ENCODE data around the gene CALHM1.
"Not testable (repeated sequence)": the region's sequence is repeated elsewhere in the genome, so short reads cannot be mapped to it uniquely, and the experiment has no call there.

Gene CALHM1, protein sequence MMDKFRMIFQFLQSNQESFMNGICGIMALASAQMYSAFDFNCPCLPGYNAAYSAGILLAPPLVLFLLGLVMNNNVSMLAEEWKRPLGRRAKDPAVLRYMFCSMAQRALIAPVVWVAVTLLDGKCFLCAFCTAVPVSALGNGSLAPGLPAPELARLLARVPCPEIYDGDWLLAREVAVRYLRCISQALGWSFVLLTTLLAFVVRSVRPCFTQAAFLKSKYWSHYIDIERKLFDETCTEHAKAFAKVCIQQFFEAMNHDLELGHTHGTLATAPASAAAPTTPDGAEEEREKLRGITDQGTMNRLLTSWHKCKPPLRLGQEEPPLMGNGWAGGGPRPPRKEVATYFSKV

DNA sequence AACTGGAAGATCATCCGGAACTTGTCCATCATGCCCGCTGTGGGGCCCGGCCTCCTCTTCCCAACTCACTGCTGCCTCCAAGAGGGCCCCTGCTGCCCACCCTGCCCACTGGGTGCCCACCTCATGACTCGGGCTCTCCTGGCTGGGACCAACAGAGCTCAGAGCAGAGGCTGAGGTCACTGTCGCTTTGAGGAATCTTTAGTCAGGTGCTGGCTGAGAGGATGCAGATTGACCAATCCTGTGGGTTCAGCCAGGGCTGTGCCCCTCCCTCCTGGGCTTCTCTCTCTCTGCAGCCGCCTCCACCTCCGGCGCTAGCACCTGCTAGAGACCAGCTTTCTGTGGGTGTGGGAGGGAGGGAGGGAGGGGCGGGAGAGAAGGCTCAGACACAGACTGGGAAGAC, at the start of gene CALHM1:
Gene CALHM1 (minus strand): TSS at position 181 of the 400 bp plus-strand sequence. CDS start 149 bp downstream, at position 32.
- DNase-seq (ENCODE audit: low read depth), result no peak

DNA sequence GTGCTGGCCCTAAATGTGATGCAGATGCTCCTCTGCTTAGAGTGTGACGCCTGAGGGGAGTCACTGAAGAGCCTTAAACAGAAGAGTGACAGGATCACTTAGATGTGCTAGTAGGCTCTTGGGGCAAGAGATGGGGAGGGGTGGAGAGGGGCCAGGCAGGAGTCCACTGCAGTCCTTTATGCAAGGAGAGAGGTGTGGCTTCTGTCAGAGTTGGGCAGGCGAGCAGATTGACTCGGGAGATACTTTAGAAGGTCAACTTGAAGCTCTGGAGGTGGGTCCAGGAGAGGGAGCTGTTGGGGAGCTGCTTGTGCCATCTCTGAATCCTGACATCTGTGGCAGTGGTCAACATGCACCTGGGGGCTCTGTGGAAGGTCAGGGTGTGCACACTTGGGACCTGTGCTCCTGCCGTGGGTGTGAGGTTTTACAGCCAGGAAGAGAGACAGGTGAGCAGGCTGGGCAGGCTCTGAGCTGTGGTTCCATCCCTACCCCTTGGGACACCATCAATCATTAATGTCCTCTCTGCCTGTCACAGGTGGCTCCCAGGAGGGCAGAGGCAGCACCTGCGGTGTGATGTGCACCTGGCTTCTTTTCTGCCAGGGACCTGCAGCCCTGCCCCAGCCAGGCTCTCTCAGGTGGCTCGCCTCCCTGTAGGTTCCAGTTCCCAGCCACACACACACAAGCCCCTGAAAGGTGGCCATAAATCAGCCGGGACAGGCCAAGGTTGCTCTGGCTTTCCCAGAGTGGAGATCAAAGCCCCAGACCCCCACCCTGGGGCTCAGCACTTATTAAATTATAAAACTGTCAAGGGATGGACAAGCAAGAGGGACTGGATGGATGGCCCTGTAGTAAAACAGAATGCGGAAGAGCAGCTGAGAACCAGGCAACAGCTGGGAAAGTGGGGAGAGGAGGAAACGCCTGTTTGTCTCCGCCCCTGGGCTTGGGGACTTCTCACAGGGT, 48.8 kb upstream of the CALHM1 start:
- DNase-seq (ENCODE audit: low read depth), result no peak

DNA sequence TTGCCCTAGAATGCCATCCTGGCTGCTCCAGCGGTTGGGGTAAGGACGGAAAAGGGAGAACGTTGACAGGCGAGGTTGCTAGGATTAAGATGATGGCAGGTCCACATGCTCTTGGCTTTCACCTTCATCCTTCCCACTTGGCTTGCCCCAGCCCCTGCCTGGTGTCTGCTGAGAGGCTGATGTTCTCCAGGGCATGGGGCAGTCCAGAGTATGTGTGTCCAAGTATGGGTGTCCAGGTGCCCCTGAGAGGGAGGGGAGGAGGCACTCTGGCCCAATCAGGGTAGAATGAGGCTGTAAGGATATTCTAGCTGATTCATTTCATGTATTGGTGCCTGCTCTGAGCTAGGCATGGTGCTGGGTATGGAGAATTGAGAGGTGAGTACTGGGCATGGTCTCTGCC, 47.4 kb upstream of the CALHM1 start:
- DNase-seq (ENCODE audit: low read depth), result no peak

DNA sequence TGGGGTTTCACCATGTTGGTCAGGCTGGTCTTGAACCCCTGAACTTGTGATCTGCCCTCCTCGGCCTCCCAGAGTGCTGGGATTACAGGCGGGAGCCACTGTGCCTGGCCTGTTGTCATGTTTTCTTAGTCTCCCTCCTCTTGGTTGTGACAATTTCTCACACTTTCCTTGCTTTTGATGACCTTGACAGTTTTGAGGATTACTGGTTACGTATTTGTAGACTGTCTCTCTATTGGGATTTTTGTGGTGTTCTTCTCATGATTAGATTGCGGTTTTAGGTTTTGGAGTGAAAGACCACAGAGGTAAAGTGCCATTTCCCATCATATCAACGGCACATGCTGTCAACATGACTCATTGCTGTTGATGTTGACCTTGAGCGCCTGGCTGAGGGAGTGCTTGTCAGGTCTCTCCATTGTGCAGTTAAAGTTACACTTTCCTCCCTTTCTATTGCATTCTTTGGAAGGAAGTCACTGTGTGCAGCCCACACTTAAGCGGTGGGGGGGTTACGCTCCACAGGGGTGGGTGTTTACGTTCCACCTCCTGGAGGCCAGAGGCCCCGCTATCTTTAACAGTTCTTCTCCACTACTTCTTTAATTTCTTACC, 45.6 kb upstream of the CALHM1 start:
- DNase-seq (ENCODE audit: low read depth), result peak; percentile 36

DNA sequence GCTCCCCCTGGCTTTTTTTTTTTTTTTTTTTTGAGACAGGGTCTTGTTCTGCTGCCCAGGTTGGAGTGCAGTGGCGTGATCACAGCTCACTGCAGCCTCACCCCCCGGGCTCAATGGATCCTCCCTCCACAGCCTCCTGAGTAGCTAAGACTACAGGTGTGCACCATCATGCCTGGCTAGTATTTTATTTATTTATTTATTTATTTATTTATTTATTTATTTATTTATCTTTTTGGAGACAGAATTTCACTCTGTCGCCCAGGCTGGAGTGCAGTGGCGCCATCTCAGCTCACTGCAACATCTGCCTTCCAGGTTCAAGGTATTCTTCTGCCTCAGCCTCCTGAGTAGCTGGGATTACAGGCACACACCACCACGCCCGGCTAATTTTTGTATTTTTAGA, 45.1 kb upstream of the CALHM1 start:
- not testable (repeated sequence) for DNase-seq (ENCODE audit: low read depth)

DNA sequence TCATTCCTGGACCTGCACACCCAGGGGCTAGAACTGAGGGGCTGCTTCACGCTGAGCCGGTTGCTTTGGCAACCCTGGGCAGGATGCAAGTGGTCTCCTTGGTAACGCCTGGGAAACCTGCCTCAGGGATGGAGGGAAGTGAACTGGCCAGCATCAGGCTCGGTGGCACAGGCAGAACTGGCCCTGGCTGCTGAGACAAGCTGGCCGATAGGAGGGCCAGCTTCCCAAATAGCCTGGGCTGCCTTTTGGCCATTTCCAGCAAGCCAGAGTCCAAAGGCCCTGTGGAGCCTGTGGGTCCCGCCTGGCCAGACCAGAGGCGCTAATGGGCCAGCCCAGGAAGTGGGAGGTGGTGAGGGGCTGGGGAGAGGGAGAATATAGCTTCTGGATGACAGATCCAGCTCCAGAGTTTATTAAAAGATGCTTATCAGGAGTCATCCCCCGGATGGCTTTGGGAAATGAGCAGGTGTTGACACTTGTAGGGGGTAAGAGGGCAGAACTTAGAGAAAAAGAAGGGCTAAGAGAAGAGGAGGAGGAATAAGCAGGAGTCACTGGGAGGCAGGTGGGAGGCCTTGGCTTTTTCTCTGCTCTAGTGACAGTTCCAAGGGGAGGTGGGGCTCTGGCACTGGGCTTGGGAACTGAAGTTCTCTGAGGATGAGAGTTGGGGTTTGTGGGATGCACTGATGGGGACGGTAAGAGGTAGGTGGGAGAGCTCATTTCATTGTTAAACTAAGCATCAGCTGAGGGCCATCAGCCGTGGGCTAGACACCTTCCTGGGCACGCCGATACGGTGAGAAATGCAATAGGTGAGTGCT, 44.4 kb upstream of the CALHM1 start:
- no peak for DNase-seq (ENCODE audit: low read depth)

DNA sequence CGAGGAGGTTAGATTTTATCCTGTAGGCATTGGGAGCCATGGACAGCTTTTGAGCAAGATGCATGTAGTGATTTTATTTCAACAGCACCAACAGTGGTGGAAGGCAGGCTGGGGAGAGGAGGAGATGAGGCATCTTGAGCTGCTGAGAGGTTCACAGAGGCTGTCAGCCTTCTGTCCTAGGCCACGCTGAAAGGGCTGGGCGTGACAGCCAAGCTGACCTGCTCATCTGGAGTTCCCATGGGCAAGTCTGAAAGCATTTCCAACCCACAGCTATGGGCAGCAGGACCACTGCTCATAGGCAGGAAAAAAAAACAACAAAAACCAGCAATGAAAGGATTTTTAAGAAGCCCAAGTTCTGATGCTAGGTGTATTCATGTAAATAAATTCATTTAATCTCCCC, 42.5 kb upstream of the CALHM1 start:
- no peak for DNase-seq (ENCODE audit: low read depth)

DNA sequence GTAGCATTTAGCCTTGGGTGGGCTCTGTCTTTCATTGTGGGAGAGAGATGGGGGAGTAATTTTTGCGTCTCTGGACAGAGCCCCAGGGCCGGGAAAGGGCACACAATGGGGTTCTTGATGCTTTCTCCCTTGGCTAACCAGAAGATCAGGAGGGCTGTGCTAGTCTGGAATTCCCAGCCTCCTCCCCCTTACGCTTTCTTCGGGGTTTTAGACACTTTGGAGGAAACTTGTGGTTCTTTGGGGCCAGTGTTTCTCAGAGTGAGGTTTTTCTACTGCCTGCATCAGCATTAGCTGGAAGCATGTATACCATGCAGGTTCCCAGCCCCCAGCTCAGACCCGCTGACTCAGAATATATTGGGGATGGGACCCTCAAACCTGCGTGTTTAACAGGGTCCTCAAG, 41.8 kb upstream of the CALHM1 start:
- no peak for DNase-seq (ENCODE audit: low read depth)

DNA sequence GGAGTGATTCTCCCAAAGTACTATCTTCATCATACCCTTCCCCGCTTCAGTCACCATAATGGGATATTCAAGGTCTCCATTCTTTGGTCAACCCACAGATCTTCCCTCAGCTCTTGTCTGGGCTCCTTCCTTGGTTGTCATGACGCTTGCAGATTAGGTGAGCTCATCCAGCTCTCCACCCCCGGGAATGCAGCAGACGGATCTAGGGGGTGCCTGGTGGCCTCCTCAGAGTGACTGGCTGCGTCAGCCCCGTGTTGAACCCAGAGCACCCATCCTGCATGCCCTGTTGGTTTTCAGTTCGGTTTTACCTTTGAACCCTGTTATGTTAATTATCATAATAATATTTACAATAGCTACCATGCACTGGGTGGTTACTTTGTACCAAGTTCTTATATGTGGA, 41.2 kb upstream of the CALHM1 start:
- no peak for DNase-seq (ENCODE audit: low read depth)

DNA sequence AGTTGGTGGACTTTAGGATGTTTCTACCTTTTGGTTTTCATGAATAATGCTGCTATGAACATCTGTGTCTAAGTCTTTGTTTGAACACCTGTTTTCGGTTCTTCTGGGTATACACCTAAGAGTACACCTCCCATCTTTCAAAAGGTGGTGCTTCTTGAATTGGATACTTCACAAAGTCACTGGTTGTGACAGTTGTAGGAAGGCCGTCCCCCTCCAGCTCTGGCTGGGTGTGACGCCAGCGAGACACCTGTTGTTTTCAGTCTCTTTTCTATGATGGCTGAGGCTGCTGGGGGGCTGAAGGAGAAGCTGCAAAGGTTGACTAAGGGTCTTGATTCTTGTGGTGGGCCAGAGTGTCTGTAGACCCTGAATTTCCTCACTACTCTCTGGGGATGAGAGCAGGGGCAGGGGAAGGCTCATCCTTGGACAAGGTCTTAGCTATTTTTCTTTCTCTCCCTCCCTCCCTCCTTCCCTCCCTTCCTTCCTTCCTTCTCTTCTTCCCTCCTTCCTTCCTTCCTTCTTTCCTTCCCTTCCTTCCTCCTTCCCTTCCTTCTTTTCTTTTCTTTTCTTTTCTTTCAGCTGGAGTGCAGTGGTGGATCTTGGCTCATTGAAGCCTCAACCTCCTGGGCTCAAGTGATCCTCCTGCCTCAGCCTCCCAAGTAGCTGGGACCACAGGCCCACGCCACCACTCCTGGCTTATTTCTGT, 40.4 kb upstream of the CALHM1 start:
- no peak for DNase-seq (ENCODE audit: low read depth)

DNA sequence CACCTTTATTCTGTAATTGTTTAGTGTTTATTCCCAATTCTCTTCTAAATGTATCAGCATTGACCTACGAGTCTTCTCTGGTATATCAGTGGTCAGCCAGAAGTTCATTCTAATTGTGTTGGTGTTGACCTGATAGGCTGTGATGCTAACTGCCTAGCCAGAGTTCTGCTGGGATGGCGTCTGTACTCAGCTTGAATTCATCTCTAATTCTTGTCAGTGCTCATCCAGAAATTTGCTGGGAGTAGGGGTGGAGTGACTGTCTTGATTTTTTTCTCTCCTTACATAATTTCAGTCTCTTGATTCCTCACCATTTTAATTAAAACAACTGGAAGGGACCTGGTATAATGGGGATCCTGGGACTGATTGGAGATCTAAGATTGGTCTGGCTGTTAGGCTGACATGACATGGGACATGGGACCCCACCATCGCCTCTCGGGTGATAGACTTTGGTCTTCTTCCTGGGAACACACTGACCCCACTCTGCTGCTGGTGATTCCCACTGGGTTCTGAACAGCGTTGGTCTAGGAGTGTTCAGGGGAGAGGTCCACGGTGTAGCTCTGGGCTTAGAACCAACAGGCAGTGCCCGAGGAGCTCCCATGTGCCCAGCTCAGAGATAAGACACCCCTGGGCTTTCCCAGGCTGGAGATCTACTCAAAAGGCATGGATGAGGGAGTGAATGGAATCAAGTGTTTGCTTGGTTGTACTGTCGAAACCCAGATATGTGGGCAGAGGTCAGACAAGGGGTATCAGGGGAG, 38.6 kb upstream of the CALHM1 start:
- no peak for DNase-seq (ENCODE audit: low read depth)

DNA sequence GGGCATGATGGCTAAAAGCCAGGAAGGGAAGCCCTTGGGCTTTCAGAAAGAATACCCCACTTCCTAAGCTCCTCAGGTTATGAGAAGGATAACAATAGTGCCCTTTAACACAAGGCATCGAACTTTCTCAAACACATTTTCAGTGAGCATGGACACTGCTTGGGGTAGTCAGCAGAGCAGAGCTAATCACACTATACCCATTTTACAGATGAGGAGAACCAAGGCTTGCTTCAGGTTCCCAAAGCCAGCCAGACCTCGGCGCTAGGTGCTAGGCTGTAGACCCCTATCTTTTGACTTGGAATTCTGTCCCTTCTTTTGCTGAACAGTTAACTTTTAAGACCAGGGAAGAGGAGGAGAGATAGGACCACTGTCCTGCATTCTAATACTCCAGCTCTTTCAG, 36.6 kb upstream of the CALHM1 start:
- no peak for DNase-seq (ENCODE audit: low read depth)

DNA sequence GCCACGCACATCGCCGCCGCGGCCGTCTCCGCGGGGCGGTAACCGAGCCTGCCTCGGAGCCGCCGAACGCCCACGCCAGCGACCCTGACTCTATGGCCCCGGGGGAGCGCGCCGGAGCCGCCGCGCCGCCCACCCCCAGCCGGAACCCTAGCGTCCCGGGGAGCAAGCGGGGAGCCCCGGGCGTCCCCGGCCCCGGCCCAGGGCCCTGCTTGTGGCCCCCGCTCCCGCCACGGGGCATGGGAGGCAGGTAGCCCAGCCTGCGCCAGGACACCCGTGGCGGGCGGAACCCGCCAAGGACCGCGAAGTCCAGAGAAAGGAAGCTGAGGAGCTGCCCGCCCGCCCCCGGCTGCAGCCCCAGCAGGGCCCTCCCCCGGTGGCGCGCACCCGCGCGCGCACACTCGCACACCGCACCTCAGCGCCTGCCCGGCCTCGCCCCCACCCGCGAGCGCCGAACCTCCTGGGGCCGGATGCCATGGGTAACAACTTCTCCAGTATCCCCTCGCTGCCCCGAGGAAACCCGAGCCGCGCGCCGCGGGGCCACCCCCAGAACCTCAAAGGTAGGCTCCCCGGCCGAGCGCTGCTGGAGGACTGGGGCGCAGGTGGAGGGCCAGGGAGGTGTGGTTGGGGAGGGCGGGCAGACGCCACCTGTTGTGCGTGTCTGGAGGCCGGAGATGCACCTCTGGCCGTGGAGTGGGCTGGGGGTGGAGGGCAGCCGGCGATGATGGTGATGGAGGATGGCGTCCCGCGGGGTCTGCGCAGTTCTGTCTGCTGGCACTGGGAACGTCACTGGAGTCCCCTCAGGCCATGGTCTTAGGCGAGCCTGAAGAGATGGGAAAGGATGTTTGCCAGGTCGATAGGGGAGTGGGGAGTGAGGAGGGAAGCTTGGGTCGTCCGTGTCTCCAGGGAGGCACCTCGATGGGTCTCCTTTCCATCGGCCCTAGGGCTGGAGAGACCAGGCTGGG, 35.5 kb upstream of the CALHM1 start:
- DNase-seq (ENCODE audit: low read depth), result no peak

DNA sequence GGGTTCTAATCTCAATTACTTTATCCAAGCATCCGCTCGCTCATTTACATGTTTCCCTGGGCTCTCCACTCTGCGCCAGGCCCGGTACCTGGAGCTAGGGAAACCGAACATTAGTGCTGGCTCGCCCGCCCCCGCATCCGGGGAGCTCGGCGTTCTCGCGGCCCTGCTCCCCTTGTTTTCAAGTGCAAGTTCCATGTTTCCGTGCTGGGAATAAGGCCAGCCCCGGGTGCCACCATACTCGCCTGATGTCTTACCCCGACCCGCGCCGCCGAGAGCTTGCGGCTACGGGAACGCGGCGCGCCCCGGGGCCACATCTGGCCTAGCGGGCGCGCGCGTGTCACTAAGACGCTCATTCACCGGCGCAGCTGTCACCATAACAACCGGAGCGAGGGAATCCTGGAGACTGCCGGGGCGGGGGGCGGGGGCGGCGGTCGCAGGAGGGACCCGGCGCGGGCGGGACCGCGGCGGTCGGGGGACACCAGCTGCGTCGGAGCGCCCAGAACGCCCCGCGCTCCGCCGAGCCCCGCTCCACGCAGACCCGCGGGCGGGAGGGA, 34.7 kb upstream of the CALHM1 start, which contains the start of gene NEURL1:
Gene NEURL1 (plus strand): TSS at position 344 of the 554 bp plus-strand sequence. CDS start 683 bp downstream, outside the sequence.
- no peak for DNase-seq (ENCODE audit: low read depth)

DNA sequence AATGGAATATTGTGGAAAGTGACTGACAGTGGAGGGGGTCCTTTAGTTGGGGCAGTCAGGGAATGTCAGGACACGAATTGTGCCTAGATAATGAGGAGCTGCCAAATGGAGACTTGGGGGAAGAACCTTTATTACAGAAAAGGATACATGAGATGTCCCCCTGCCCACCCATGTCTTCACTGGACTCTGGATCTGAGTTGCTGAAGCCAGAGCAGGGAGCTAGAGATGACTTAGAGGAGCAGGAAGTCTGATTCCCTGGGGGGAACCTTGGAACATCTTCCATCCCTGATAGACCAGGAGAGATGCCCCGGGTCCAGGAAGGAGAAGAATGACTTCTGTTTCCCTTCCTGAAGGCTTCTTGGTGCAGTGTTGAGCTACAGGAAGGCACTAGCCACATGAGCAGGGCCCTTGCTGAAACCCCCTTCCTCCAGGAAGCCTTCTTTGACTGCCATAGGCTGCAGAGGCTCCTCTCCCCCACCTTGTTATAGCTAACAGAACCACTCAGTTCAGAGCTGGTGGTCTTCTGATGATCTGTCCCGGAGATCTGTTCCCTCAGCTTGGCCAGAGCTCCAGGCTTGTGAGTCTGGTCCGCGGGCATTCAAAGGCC, 34.1 kb upstream of the CALHM1 start:
- no peak for DNase-seq (ENCODE audit: low read depth)

DNA sequence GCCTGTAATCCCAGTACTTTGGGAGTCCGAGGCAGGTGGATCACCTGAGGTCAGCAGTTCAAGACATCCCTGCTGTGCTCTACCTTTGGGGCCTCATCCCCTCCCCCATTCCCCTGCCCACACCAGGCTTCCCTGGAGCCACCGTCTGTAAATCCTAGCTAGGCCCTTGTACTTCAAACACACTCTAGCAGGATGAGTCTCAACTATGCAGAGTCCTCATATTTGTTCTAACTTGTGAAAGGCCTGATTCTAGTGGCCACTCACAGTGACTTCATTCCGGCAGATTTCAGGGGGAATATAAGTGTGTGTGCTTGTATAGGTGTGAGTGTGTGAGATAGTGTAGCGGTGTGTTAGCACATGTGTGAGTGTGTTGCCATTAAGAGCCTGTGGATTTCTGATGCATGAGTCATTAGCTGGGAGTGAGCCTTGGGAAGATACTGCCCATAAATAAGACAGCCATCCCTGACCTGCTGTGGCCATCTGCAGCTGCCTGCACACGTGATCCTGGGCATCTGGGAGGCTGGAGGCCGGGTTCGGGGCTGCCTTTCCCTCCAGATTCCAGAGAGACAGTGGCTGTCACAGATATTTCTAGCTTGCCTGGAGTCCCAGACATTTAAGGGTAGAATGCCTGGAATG, 33.1 kb upstream of the CALHM1 start:
- DNase-seq (ENCODE audit: low read depth), result no peak

DNA sequence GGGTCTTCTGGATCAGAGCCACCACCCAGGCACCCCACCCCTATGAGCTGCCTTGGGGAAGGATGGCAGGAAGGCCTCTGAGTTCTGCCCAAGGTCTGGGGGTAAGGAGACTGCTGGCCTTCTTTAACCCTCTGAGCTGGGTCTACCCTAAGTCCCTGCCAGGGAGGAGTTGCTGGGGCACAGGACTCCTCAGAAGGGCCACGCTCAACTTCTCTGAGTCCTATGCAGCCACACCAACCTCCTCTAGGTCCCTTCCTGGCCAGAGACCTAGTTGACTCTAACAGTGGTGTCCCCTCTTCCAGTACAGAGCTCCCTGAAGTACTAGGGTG, 32.2 kb upstream of the CALHM1 start:
- DNase-seq (ENCODE audit: low read depth), result no peak

DNA sequence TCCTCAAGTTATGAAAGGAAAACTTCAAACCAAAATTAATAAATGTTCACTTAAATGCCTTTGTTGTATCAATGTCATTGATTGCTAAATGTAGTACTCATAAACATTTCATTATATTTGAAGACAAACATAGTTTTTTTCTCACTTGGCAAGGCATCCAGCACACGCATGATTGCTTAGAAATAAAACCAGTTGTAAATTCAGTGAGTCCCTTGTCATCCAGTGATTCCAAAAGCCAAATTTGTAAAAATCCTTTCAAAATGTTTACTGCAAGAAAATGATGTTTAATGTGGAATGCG, 28.7 kb upstream of the CALHM1 start:
- DNase-seq (ENCODE audit: low read depth), result no peak

Data from activated T-cell treated with anti-CD3 and anti-CD28 coated beads for 24 hours (primary cell).